Thyroid gland (tissue), 4 donors: Measurements from ENCODE around the gene MB21D2. TPM values are rescaled to one million over a fixed set of nuclear protein-coding genes. Genes with fewer than 3 reads are reported as not detected.

ENCODE experiments used
- DNase-seq, 2 donors: peaks; one replicate each; pipeline ENCODE4 v3.0.0-alpha.2; 2019
- H3K27ac ChIP-seq, 3 donors: fragments of 200-600 bp; sonication (generic); 1 replicate in 2 of 3; 2 replicates in 1 of 3; pipeline ENCODE4 v1.5.1; 2016 to 2019; ENCODE audit warnings: mild to moderate bottlenecking in 1 of 3, moderate library complexity in 1 of 3
- H3K27me3 ChIP-seq: fragments of 200-600 bp; sonication (generic); one replicate; pipeline ENCODE4 v1.5.1; 2019
- H3K36me3 ChIP-seq, 2 donors: fragments of 200-600 bp; sonication (generic); one replicate each; pipeline ENCODE4 v1.5.1; 2016 to 2019
- H3K4me1 ChIP-seq, 2 donors: fragments of 200-600 bp; sonication (generic); one replicate each; pipeline ENCODE4 v1.5.1; 2017 to 2019
- H3K4me3 ChIP-seq, 3 donors: fragments of 200-600 bp; sonication (generic); replicated peaks in 1 of 3; 1 replicate in 2 of 3; 2 replicates in 1 of 3; pipeline ENCODE4 v1.5.1; 2016; ENCODE audit warnings: mild to moderate bottlenecking in 1 of 3
- H3K9me3 ChIP-seq: fragments of 200-600 bp; sonication (generic); one replicate; pipeline ENCODE4 v1.5.1; 2017
- POLR2A ChIP-seq, 2 donors: fragments of 450-650 bp; IDR thresholded peaks; one replicate each; pipeline ENCODE4 v1.6.1; 2017; ENCODE audit warnings: antibody characterized with exemption in 2 of 2, mild to moderate bottlenecking in 2 of 2, moderate library complexity in 1 of 2
- WGBS, 2 donors: methylation state at CpG; one replicate each; pipeline ENCODE4 v1.1.5; 2017; 5-methylcytosine and 5-hydroxymethylcytosine counted together
- intact Hi-C: fragments of 100-400 bp; cut with DNase I; formaldehyde crosslinking; loops from one replicate; pipeline ENCODE4 v1.15.1; 2023
- total RNA-seq, 4 donors: library from RNA; depleted of rRNA; stranded (reverse); fragments of >200 nt; gene quantifications; one replicate each; pipeline ENCODE4 v1.2.3, GENCODE V29; 2016
- TF ChIP-seq, protein P1 (sequence below), 6 experiments: fragments of 200-600 bp in 3 of 6; fragments of 450-650 bp in 3 of 6; sonication (generic) in 3 of 6; IDR thresholded peaks; one replicate each; pipeline ENCODE4 v1.5.1; 2016 to 2019; ENCODE audit warnings: antibody characterized with exemption in 6 of 6, mild to moderate bottlenecking in 2 of 6, inconsistent platforms in 1 of 6, moderate library complexity in 1 of 6

MB21D2 gene
- total RNA-seq, 4 donors from 2014 or later, result 3.4 to 5.2 (median 3.9) TPM

DNA sequence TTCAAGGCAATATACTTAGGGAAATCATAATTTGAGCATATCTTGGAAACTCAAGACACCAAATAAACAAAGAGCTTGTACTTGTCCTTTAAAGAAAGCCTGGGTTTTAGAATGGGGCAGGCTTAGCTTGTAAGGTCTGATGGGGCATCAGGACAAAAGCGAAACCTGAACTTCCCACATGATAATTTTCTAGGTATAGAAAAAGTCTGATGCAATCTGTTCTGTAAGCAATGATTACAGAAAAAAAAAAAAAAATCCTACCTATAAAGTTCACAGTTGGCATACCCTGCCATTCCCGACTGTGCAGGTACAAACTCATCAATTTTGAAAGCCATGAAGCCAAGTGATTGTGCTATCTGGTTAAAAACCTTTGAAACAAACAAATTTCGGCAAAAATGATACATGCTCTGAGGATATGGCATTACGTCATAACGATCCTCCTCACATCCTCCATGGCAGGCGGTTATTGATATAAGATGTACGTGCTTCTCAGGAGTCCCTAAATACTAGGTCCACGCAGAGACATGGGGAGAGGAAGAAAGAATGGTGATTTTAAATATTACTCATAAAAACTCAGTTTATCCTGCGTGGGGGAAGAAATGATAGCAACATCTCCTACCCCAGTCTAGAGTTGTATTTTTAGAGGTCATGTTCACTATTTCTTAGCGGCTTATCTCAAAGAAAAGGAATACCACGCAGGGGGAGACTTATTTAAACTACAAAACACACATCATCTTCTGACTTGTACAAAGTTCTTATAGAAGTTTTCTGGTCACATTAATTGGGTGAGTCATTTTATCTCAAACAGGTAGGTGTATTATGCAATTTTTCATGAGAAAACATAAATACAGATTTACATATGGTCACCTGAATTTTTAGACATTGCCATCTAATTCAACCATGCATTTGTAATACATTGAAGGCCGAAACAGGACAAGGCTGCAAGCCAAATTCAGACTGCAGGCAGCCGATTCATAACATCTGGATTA, 27.0 kb downstream of the MB21D2 start:
- intact Hi-C loops, result no loop called here
- Histone ChIP-seq H3K27ac (no peak overlapping the region), H3K4me1 (peaks cover 6 to 15% of the 10 kb centered on the region in 2 donors), H3K9me3 (no peaks in the 10 kb centered on the region), H3K27me3 (no peaks in the 10 kb centered on the region), H3K36me3 (no peaks in the 10 kb centered on the region), H3K4me3 (no peak overlapping the region)
- 96 to 97% methylated on average over 13 of the region's 13 CpGs for WGBS, 2 donors
- TF ChIP-seq, protein P1, sequence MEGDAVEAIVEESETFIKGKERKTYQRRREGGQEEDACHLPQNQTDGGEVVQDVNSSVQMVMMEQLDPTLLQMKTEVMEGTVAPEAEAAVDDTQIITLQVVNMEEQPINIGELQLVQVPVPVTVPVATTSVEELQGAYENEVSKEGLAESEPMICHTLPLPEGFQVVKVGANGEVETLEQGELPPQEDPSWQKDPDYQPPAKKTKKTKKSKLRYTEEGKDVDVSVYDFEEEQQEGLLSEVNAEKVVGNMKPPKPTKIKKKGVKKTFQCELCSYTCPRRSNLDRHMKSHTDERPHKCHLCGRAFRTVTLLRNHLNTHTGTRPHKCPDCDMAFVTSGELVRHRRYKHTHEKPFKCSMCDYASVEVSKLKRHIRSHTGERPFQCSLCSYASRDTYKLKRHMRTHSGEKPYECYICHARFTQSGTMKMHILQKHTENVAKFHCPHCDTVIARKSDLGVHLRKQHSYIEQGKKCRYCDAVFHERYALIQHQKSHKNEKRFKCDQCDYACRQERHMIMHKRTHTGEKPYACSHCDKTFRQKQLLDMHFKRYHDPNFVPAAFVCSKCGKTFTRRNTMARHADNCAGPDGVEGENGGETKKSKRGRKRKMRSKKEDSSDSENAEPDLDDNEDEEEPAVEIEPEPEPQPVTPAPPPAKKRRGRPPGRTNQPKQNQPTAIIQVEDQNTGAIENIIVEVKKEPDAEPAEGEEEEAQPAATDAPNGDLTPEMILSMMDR (IDR thresholded peaks at IDR 0.05), result no peak
- no peak for TF ChIP-seq POLR2A (IDR thresholded peaks at IDR 0.05)
- no peak for DNase-seq

DNA sequence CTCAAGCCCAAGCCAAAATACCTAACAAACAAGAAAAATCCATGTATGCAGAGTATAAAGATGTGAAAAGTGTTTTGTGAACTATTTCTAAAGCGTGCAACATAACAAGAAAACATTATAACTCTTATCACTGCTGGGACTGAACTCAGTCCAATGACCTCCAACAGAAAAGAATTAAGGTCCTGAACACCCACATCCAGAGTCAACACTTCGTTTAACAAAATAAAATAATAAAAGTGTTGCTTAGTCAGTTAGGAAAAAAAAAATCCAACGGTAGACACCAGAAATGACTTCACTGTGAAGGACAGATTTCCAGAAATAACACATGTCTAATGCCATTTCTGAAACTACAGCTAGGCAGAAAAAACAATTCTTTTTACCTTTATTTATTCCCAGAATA, 28.0 kb downstream of the MB21D2 start:
- H3K36me3 ChIP-seq, result no peaks in the 10 kb centered on the region
- intact Hi-C loops, result no loop called here
- TF ChIP-seq, protein P1 (IDR thresholded peaks at IDR 0.05), result no peak
- TF ChIP-seq POLR2A (IDR thresholded peaks at IDR 0.05), result no peak
- H3K27ac ChIP-seq, result no peak overlapping the region
- no peak overlapping the region for H3K4me3 ChIP-seq
- no peaks in the 10 kb centered on the region for H3K27me3 ChIP-seq
- no peak for DNase-seq
- H3K4me1 ChIP-seq, result peaks cover 6 to 15% of the 10 kb centered on the region in 2 donors
- WGBS, 2 donors, result 39 to 45% methylated on average over 3 of the region's 3 CpGs
- no peaks in the 10 kb centered on the region for H3K9me3 ChIP-seq

DNA sequence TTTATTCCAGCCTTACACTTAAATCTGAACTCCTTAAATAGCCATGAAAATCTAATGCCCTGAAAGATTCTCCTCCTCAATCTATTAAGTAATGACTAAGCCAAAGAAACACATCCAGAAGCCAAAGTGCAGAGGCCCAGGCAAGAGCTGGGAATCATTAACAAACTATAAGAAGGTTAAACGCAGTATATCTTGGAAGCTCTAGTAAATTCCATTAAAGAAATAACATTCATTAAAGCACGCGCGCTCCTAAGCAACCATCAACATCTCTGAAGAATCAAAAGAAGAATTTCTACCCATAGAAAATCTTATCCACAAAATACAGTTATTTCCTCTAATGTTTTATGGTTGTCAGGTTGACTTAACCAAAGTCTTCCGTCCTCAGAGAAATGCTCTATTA, 29.5 kb downstream of the MB21D2 start:
- intact Hi-C loops, result no loop called here
- Histone ChIP-seq H3K27ac (no peak overlapping the region), H3K4me1 (peaks cover 6 to 15% of the 10 kb centered on the region in 2 donors), H3K36me3 (no peaks in the 10 kb centered on the region), H3K9me3 (no peaks in the 10 kb centered on the region), H3K4me3 (no peak overlapping the region), H3K27me3 (no peaks in the 10 kb centered on the region)
- TF ChIP-seq, protein P1 (IDR thresholded peaks at IDR 0.05), result no peak
- TF ChIP-seq POLR2A (IDR thresholded peaks at IDR 0.05), result no peak
- 90 to 95% methylated on average over 5 of the region's 5 CpGs for WGBS, 2 donors
- DNase-seq, result no peak

DNA sequence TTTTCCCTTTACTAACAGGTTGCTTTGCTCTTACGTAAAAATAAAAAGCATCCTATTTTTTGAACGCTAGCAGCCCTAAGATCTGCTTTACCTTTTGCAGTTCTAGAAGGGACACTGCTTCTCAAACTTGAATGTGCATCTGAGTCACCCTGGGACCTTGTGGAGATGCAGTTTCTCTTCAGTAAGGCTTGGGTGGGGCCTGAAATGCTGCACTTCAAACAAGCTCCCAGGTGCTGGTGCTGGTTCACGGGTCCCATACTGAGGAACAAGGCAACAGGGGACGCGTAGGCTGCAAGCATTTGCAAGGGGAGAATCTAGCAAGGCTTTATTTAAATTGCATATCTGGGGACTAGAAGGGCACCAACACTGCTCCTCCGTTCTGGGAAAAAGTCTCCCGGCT, 30.0 kb downstream of the MB21D2 start:
- DNase-seq, result no peak
- H3K27ac ChIP-seq, result no peak overlapping the region

More for the DNA sequence above, 30.0 kb downstream of the MB21D2 start:
- intact Hi-C loops, result no loop called here
- Histone ChIP-seq H3K4me1 (peaks cover 6 to 15% of the 10 kb centered on the region in 2 donors), H3K36me3 (no peaks in the 10 kb centered on the region), H3K4me3 (no peak overlapping the region), H3K9me3 (no peaks in the 10 kb centered on the region), H3K27me3 (no peaks in the 10 kb centered on the region)
- TF ChIP-seq, protein P1 (IDR thresholded peaks at IDR 0.05), result no peak
- WGBS, 2 donors, result 97 to 98% methylated on average over 7 of the region's 7 CpGs
